IMR-90 (cell line): ENCODE results near the gene ARHGAP10. TPM values are rescaled to one million over a fixed set of nuclear protein-coding genes. Genes with fewer than 3 reads are reported as not detected.
A peak's percentile ranks its signal among the peaks of the same experiment; 100 is the strongest.

ENCODE experiments used
- ATAC-seq: fragments of 200-7000 bp; cut with Tn5 transposase; 2 replicates; pipeline ENCODE4 v1.9.1; 2020; ENCODE audit warnings: low read depth, mild to moderate bottlenecking, moderate library complexity
- BruUV-seq: library from RNA; stranded (reverse); fragments of 400-500 nt; replicated peaks from 2 replicates; lab custom pipeline; 2021; lab: Mats Ljungman, UMichigan
- CTCF ChIA-PET: fragments of 300-600 bp; formaldehyde crosslinking; extraction: SDS; loops from one replicate; lab custom pipeline; 2021; ENCODE audit warnings: antibody characterized with exemption; lab: Yijun Ruan, JAX
- POLR2A ChIA-PET: fragments of 300-600 bp; sonication (Branson Sonifier 250); formaldehyde crosslinking; loops from one replicate; lab custom pipeline; 2022; ENCODE audit warnings: antibody characterized with exemption; ENCODE audit not compliant: unreplicated experiment; lab: Charles Lee
- DNase-seq: peaks from one replicate; pipeline ENCODE4 v3.0.0; 2013
- H2AFZ ChIP-seq: replicated peaks from 2 replicates; pipeline ENCODE3; 2013; ENCODE audit warnings: low read length, mild to moderate bottlenecking; ENCODE audit not compliant: poor library complexity
- H2AK5ac ChIP-seq: 2 replicates; pipeline ENCODE4 v1.6.1; 2013; ENCODE audit warnings: low read depth, low read length, inconsistent platforms
- H2AK9ac ChIP-seq: replicated peaks from 2 replicates; pipeline ENCODE3; 2013; ENCODE audit warnings: mild to moderate bottlenecking, low read depth, low read length, moderate library complexity; ENCODE audit not compliant: poor library complexity
- H2BK120ac ChIP-seq: 2 replicates; pipeline ENCODE4 v1.6.1; 2013; ENCODE audit warnings: low read depth, low read length, inconsistent platforms
- H2BK15ac ChIP-seq: 3 replicates; pipeline ENCODE4 v1.6.1; 2013; ENCODE audit warnings: low read depth, low read length, inconsistent platforms
- H2BK20ac ChIP-seq: 2 replicates; pipeline ENCODE4 v1.6.1; 2013; ENCODE audit warnings: low read depth, mild to moderate bottlenecking, inconsistent platforms, low read length, moderate library complexity
- H2BK5ac ChIP-seq: 2 replicates; pipeline ENCODE4 v1.6.1; 2013; ENCODE audit warnings: mild to moderate bottlenecking, low read depth, low read length, inconsistent platforms; ENCODE audit not compliant: poor library complexity, severe bottlenecking
- H3K14ac ChIP-seq: replicated peaks from 2 replicates; pipeline ENCODE4 v1.6.1; 2013; ENCODE audit warnings: low read depth, low read length, inconsistent platforms
- H3K18ac ChIP-seq: 2 replicates; pipeline ENCODE4 v1.6.1; 2013; ENCODE audit warnings: low read depth, low read length, control low read depth
- H3K23ac ChIP-seq: 2 replicates; pipeline ENCODE4 v1.6.1; 2013; ENCODE audit warnings: low read depth, low read length, inconsistent platforms
- H3K27ac ChIP-seq: 2 replicates; pipeline ENCODE4 v1.5.1; 2013; ENCODE audit warnings: mild to moderate bottlenecking, control low read depth, low read length; ENCODE audit not compliant: insufficient read depth
- H3K27me3 ChIP-seq: 2 replicates; pipeline ENCODE4 v1.6.1; 2013; ENCODE audit warnings: low read length; ENCODE audit not compliant: control insufficient read depth, insufficient read depth
- H3K36me3 ChIP-seq: 2 replicates; pipeline ENCODE4 v1.6.1; 2013; ENCODE audit warnings: low read length, mixed read lengths; ENCODE audit not compliant: control insufficient read depth, insufficient read depth
- H3K4ac ChIP-seq: 2 replicates; pipeline ENCODE4 v1.6.1; 2013; ENCODE audit warnings: low read depth, low read length, inconsistent platforms
- H3K4me1 ChIP-seq: 2 replicates; pipeline ENCODE4 v1.6.1; 2013; ENCODE audit warnings: low read length, mixed read lengths; ENCODE audit not compliant: control insufficient read depth, insufficient read depth
- H3K4me2 ChIP-seq: 2 replicates; pipeline ENCODE4 v1.6.1; 2013; ENCODE audit warnings: low read depth, mild to moderate bottlenecking, control low read depth, low read length, moderate library complexity
- H3K4me3 ChIP-seq: 2 replicates; pipeline ENCODE4 v1.5.1; 2013; ENCODE audit warnings: low read depth, mild to moderate bottlenecking, control low read depth, low read length, moderate library complexity; ENCODE audit not compliant: insufficient read depth
- H3K56ac ChIP-seq: 2 replicates; pipeline ENCODE4 v1.6.1; 2013; ENCODE audit warnings: low read length, inconsistent platforms; ENCODE audit not compliant: insufficient read depth; ENCODE audit errors: extremely low read depth
- H3K79me1 ChIP-seq, 2 experiments: 2 replicates each; pipeline ENCODE4 v1.6.1; 2013; ENCODE audit warnings: low read length in 2 of 2, inconsistent platforms in 1 of 2, low read depth in 1 of 2
- H3K9ac ChIP-seq: 2 replicates; pipeline ENCODE4 v1.6.1; 2013; ENCODE audit warnings: low read depth, low read length, control low read depth
- H3K9me1 ChIP-seq: 2 replicates; pipeline ENCODE4 v1.6.1; 2013; ENCODE audit warnings: low read length, inconsistent platforms; ENCODE audit not compliant: insufficient read depth
- H3K9me3 ChIP-seq: 2 replicates; pipeline ENCODE4 v1.6.1; 2013; ENCODE audit warnings: low read length; ENCODE audit not compliant: control insufficient read depth, insufficient read depth
- H4K20me1 ChIP-seq: 2 replicates; pipeline ENCODE4 v1.6.1; 2013; ENCODE audit warnings: low read length, inconsistent platforms; ENCODE audit not compliant: insufficient read depth
- H4K5ac ChIP-seq: 2 replicates; pipeline ENCODE4 v1.6.1; 2013; ENCODE audit warnings: mild to moderate bottlenecking, low read depth, low read length, control low read depth
- H4K8ac ChIP-seq, 2 experiments: 2 replicates each; pipeline ENCODE4 v1.6.1; 2013; ENCODE audit warnings: low read depth in 2 of 2, low read length in 2 of 2, control low read depth in 1 of 2, inconsistent platforms in 1 of 2
- H4K91ac ChIP-seq: 2 replicates; pipeline ENCODE4 v1.6.1; 2013; ENCODE audit warnings: low read depth, low read length, inconsistent platforms; ENCODE audit not compliant: insufficient read depth
- BHLHE40 ChIP-seq: fragments of 150-350 bp; IDR thresholded peaks from 2 replicates; pipeline ENCODE4 v1.6.1; 2016; ENCODE audit warnings: mild to moderate bottlenecking, low read depth, low read length
- CEBPB ChIP-seq: IDR thresholded peaks from 2 replicates; pipeline ENCODE4 v1.6.1; 2012; ENCODE audit warnings: low read depth, low read length, improper control_type of control experiment
- CHD1 ChIP-seq: IDR thresholded peaks from 2 replicates; pipeline ENCODE4 v1.6.1; 2012; ENCODE audit warnings: low read depth, low read length, improper control_type of control experiment
- ELK1 ChIP-seq: fragments of 150-350 bp; IDR thresholded peaks from 2 replicates; pipeline ENCODE4 v1.6.1; 2016; ENCODE audit warnings: low read depth, mild to moderate bottlenecking, low read length, moderate library complexity, borderline replicate concordance
- MAFK ChIP-seq: IDR thresholded peaks from 2 replicates; pipeline ENCODE4 v1.6.1; 2012; ENCODE audit warnings: low read depth, low read length, improper control_type of control experiment
- MAZ ChIP-seq: IDR thresholded peaks from 2 replicates; pipeline ENCODE4 v1.6.1; 2012; ENCODE audit warnings: low read depth, mild to moderate bottlenecking, low read length, improper control_type of control experiment, moderate library complexity, borderline replicate concordance
- MXI1 ChIP-seq: IDR thresholded peaks from 2 replicates; pipeline ENCODE4 v1.6.1; 2012; ENCODE audit warnings: low read depth, mild to moderate bottlenecking, low read length, moderate library complexity, borderline replicate concordance
- NFE2L2 ChIP-seq: fragments of 150-350 bp; IDR thresholded peaks from 2 replicates; pipeline ENCODE4 v1.6.1; 2016; ENCODE audit warnings: low read depth, mild to moderate bottlenecking, low read length
- RAD21 ChIP-seq: IDR thresholded peaks from 2 replicates; pipeline ENCODE4 v1.6.1; 2012; ENCODE audit warnings: low read length, improper control_type of control experiment
- RCOR1 ChIP-seq: IDR thresholded peaks from 2 replicates; pipeline ENCODE4 v1.6.1; 2012; ENCODE audit warnings: mild to moderate bottlenecking, low read length, improper control_type of control experiment; ENCODE audit not compliant: insufficient replicate concordance
- RFX5 ChIP-seq: IDR thresholded peaks from 2 replicates; pipeline ENCODE4 v1.8.0; 2012; ENCODE audit warnings: low read depth, mild to moderate bottlenecking, low read length, moderate library complexity
- SMC3 ChIP-seq: fragments of 150-350 bp; IDR thresholded peaks from 2 replicates; pipeline ENCODE4 v1.6.1; 2016; ENCODE audit warnings: low read depth, mild to moderate bottlenecking, antibody characterized with exemption, low read length, moderate library complexity
- USF2 ChIP-seq: fragments of 150-350 bp; IDR thresholded peaks from 2 replicates; pipeline ENCODE4 v1.6.1; 2017; ENCODE audit warnings: mild to moderate bottlenecking, antibody characterized with exemption, low read length, low read depth
- WGBS, 2 experiments: methylation state at CpG; one replicate each; pipeline versions ENCODE4 v1.1.5 to v1.1.7; 2013; ENCODE audit warnings: missing lambda C conversion rate in 2 of 2; ENCODE audit not compliant: insufficient read length in 1 of 2; ENCODE audit errors: extremely low coverage in 2 of 2; 5-methylcytosine and 5-hydroxymethylcytosine counted together
- dilution Hi-C: fragments of 300-500 bp; cut with HindIII; formaldehyde crosslinking; loops from one replicate; pipeline ENCODE4 v1.14.3; 2018; ENCODE audit warnings: low sequenced_read_pairs; ENCODE audit not compliant: unreplicated experiment
- in situ Hi-C: fragments of 300-500 bp; cut with MboI; formaldehyde crosslinking; loops from 3 replicates; pipeline ENCODE4 v1.14.3; 2019; ENCODE audit warnings: low sequenced_read_pairs, inconsistent platforms, mixed read lengths
- intact Hi-C: fragments of 100-400 bp; cut with micrococcal nuclease; formaldehyde crosslinking; loops from 2 replicates; pipeline ENCODE4 v1.10.0; 2022
- polyA plus RNA-seq, 3 experiments: library from polyadenylated mRNA; depleted of rRNA; stranded (reverse); fragments of >200 nt; gene quantifications; 2 replicates each; pipeline ENCODE4 v1.2.3, GENCODE V29; 2012; ENCODE audit warnings: low replicate concordance in 1 of 3
- total RNA-seq: library from RNA; depleted of rRNA; stranded (reverse); fragments of >200 nt; gene quantifications from 2 replicates; pipeline ENCODE4 v1.2.3, GENCODE V29; 2012

The ARHGAP10 gene
- total and polyA plus RNA-seq, 2 of the 4 experiments (the other 2 are of a cell fraction) = 27.1 to 29.4 TPM

- no TSS peak for BruUV-seq
- Histone ChIP-seq H4K20me1 (peaks cover 20% of the 10 kb centered on the region), H3K4ac (no peak overlapping the region), H3K9me3 (no peaks in the 10 kb centered on the region), H2AFZ (no peak overlapping the region), H3K4me2 (no peak overlapping the region), H4K91ac (no peak overlapping the region; the same call in 1 of the 2 replicates), H3K27me3 (no peaks in the 10 kb centered on the region), H2BK5ac (no peak overlapping the region), H2BK20ac (no peak overlapping the region), H3K9me1 (peaks cover 10% of the 10 kb centered on the region), H3K23ac (no peak overlapping the region), H2AK5ac (no peak overlapping the region), H2BK15ac (no peak overlapping the region), H3K9ac (no peak overlapping the region), H3K36me3 (no peaks in the 10 kb centered on the region; the same call in 1 of the 2 replicates), H4K5ac (no peak overlapping the region), H3K4me1 (peaks cover 25% of the 10 kb centered on the region), H3K56ac (no peak overlapping the region), H3K18ac (no peak overlapping the region), H3K4me3 (no peak overlapping the region), H2AK9ac (no peak overlapping the region), H4K8ac (peak overlapping the region in 1 of 2 experiments; percentile 23; a peak in 1 of 4 replicates), H3K27ac (no peak overlapping the region), H3K14ac (no peak overlapping the region; the same call in 1 of the 2 replicates), H3K79me1 (peaks cover 37 to 78% of the 10 kb centered on the region in 2 experiments), H2BK120ac (no peak overlapping the region)
- in situ Hi-C loops = no loop called here
- no peak for DNase-seq
- WGBS, 2 experiments = 84% methylated on average over 7 of the region's 7 CpGs; no CpG with 5 or more reads in 1 of the 2 experiments
- ChIA-PET POLR2A (no interaction called here), CTCF (no interaction called here)
- TF ChIP-seq CHD1 = no peak
- TF ChIP-seq RCOR1 = no peak
- no peak for TF ChIP-seq ELK1
- TF ChIP-seq USF2 = no peak
- no peak for TF ChIP-seq SMC3
- no peak for TF ChIP-seq MAZ
- no peak for TF ChIP-seq RFX5
- TF ChIP-seq CEBPB = no peak
- TF ChIP-seq RAD21 = no peak
- TF ChIP-seq NFE2L2 = no peak
- TF ChIP-seq BHLHE40 = no peak
- TF ChIP-seq MXI1 = no peak
- TF ChIP-seq MAFK = no peak
- ATAC-seq = no peak
- dilution Hi-C loops = no loop called here
- intact Hi-C loops = loop anchor here (5.0 kb wide), 2 partner anchors 72 to 112 kb away; partner anchors contain the start of gene ARHGAP10
Observed at GRCh38 chr4:147844781-147845180, 112.9 kb downstream of the ARHGAP10 start.
